Activated CD8-positive, alpha-beta T cell treated with anti-CD3 and anti-CD28 coated beads for 36 hours (primary cell): ENCODE data around the gene ORM1. TPM values are rescaled to one million over a fixed set of nuclear protein-coding genes. Genes with fewer than 3 reads are reported as not detected.

Source experiments
- ATAC-seq: fragments of 200-7000 bp; cut with Tn5 transposase; one replicate; pipeline ENCODE4 v1.10.0; 2021; ENCODE audit warnings: mild to moderate bottlenecking, moderate library complexity
- CTCF ChIA-PET: fragments of 350-600 bp; sonication (Branson Sonifier 250); formaldehyde crosslinking; loops from one replicate; lab custom pipeline; 2021; ENCODE audit warnings: antibody characterized with exemption; lab: Charles Lee
- POLR2A ChIA-PET: fragments of 350-600 bp; sonication (Branson Sonifier 250); formaldehyde crosslinking; loops from one replicate; lab custom pipeline; 2021; ENCODE audit warnings: antibody characterized with exemption; lab: Charles Lee
- DNase-seq: peaks from one replicate; pipeline ENCODE4 v3.0.0-alpha.2; 2020
- H3K27ac Mint-ChIP-seq: one replicate; pipeline ENCODE4 v1.8.0; 2021; ENCODE audit warnings: mild to moderate bottlenecking, mixed read lengths
- H3K27me3 Mint-ChIP-seq: one replicate; pipeline ENCODE4 v1.8.0; 2021; ENCODE audit warnings: mixed read lengths
- H3K36me3 Mint-ChIP-seq: one replicate; pipeline ENCODE4 v1.8.0; 2021; ENCODE audit warnings: low read depth, mixed read lengths
- H3K4me1 Mint-ChIP-seq: one replicate; pipeline ENCODE4 v1.8.0; 2021; ENCODE audit warnings: low read depth, mixed read lengths
- H3K4me3 Mint-ChIP-seq: one replicate; pipeline ENCODE4 v1.8.0; 2021; ENCODE audit warnings: mild to moderate bottlenecking, moderate library complexity, mixed read lengths
- H3K9me3 Mint-ChIP-seq: one replicate; pipeline ENCODE4 v1.8.0; 2021; ENCODE audit warnings: mixed read lengths
- CTCF ChIP-seq: fragments of 200-600 bp; IDR thresholded peaks from one replicate; pipeline ENCODE4 v1.8.0; 2022; ENCODE audit warnings: antibody characterized with exemption, mild to moderate bottlenecking
- intact Hi-C: fragments of 100-400 bp; cut with micrococcal nuclease; formaldehyde crosslinking; loops from one replicate; pipeline ENCODE4 v1.10.0; 2022
- total RNA-seq, 2 experiments: library from RNA; stranded (reverse); gene quantifications; one replicate each; pipeline ENCODE4 v1.2.3, GENCODE V29; 2021

ORM1 gene
- total RNA-seq, 2 experiments from 2014 or later: not detected

GRCh38 chr9:114311571-114312512, 11.1 kb upstream of the ORM1 start:
- ChIA-PET CTCF (interaction anchor here (1.5 kb wide), 1 partner anchor 205 kb away, joined by 4 read pairs; no protein-coding TSS in a partner anchor), POLR2A (no interaction called here)
- Mint-ChIP-seq H3K4me1 (no peaks in the 10 kb centered on the region), H3K4me3 (no peak overlapping the region), H3K27me3 (no peaks in the 10 kb centered on the region), H3K9me3 (no peaks in the 10 kb centered on the region), H3K36me3 (no peaks in the 10 kb centered on the region), H3K27ac (no peak overlapping the region)
- DNase-seq: no peak
- no peak for ATAC-seq
- intact Hi-C loops: no loop called here
- no peak for TF ChIP-seq CTCF

GRCh38 chr9:114312513-114312875, 10.4 kb upstream of the ORM1 start:
- DNase-seq (no peak), ATAC-seq (no peak)
- no peak for TF ChIP-seq CTCF
- Mint-ChIP-seq H3K27me3 (no peaks in the 10 kb centered on the region), H3K4me3 (no peak overlapping the region), H3K4me1 (no peaks in the 10 kb centered on the region), H3K27ac (no peak overlapping the region), H3K9me3 (no peaks in the 10 kb centered on the region), H3K36me3 (no peaks in the 10 kb centered on the region)
- intact Hi-C loops: no loop called here
- ChIA-PET POLR2A (no interaction called here), CTCF (interaction anchor here (2.2 kb wide), 1 partner anchor 230 kb away, joined by 6 read pairs; no protein-coding TSS in a partner anchor)

- no peak overlapping the region for H3K27ac Mint-ChIP-seq
- POLR2A ChIA-PET: no interaction called here
- no peak for ATAC-seq
- no peak for TF ChIP-seq CTCF
- H3K9me3 Mint-ChIP-seq: no peaks in the 10 kb centered on the region
- H3K4me1 Mint-ChIP-seq: peaks cover 5% of the 10 kb centered on the region
- no peak overlapping the region for H3K4me3 Mint-ChIP-seq
- no peaks in the 10 kb centered on the region for H3K36me3 Mint-ChIP-seq
- DNase-seq: no peak
- peaks cover 2% of the 10 kb centered on the region for H3K27me3 Mint-ChIP-seq
- intact Hi-C loops: no loop called here
- CTCF ChIA-PET: interaction anchor here (2.2 kb wide), 1 partner anchor 230 kb away, joined by 6 read pairs; no protein-coding TSS in a partner anchor
These were observed 9.7 kb upstream of the ORM1 start for GRCh38 chr9:114313186-114313585.

- POLR2A ChIA-PET: no interaction called here
- Mint-ChIP-seq H3K36me3 (no peaks in the 10 kb centered on the region), H3K4me3 (no peak overlapping the region), H3K27ac (no peak overlapping the region), H3K9me3 (no peaks in the 10 kb centered on the region), H3K4me1 (peaks cover 6% of the 10 kb centered on the region), H3K27me3 (peaks cover 5% of the 10 kb centered on the region)
- TF ChIP-seq CTCF: no peak
- intact Hi-C loops: no loop called here
- CTCF ChIA-PET: interaction anchor here (2.2 kb wide), 1 partner anchor 232 kb away, joined by 6 read pairs; no protein-coding TSS in a partner anchor
- ATAC-seq (no peak), DNase-seq (no peak)
These were observed 8.5 kb upstream of the ORM1 start for GRCh38 chr9:114314256-114314867.
